GM10248 (cell line): ENCODE data around the gene SEZ6.

Experiments
- CTCF ChIA-PET: fragments of 300-600 bp; sonication (Branson Sonifier 250); formaldehyde crosslinking; extraction: SDS; loops from one replicate; lab custom pipeline; 2021; ENCODE audit warnings: antibody characterized with exemption; lab: Yijun Ruan, JAX
- POLR2A ChIA-PET: fragments of 350-650 bp; sonication (Branson Sonifier 250); formaldehyde crosslinking; extraction: SDS; loops from one replicate; lab custom pipeline; 2020; ENCODE audit warnings: antibody characterized with exemption; lab: Yijun Ruan, JAX
- DNase-seq: peaks from one replicate; pipeline ENCODE4 v3.0.0; 2012; ENCODE audit errors: extremely low spot score
- CTCF ChIP-seq: IDR thresholded peaks from 2 replicates; pipeline ENCODE4 v1.5.1; 2012; ENCODE audit warnings: mild to moderate bottlenecking, low read depth; ENCODE audit errors: extremely low read depth, missing control alignments, control extremely low read depth

The SEZ6 gene

GRCh38 chr17:29005936-29006511, at the start of gene SEZ6:
TSS of gene SEZ6 (minus strand) at chr17:29006033. CDS start at chr17:29005869, 164 bp downstream.
- ChIA-PET POLR2A (no interaction called here), CTCF (no interaction called here)
- TF ChIP-seq CTCF = no peak
- peak; percentile 86 for DNase-seq

- no peak for DNase-seq
- ChIA-PET CTCF (interaction anchor here (1.0 to 2.0 kb wide), 3 partner anchors 8 to 89 kb away, joined by 3 to 5 read pairs (median 3); no protein-coding TSS in a partner anchor), POLR2A (no interaction called here)
- no peak for TF ChIP-seq CTCF
These were observed 49.0 kb upstream of the SEZ6 start for GRCh38 chr17:29054835-29055234.

- POLR2A ChIA-PET = interaction anchor here (0.5 kb wide), 1 partner anchor 306 kb away, joined by 3 read pairs; no protein-coding TSS in a partner anchor
- CTCF ChIA-PET = interaction anchor here (1.1 to 1.3 kb wide), 2 partner anchors 60 to 65 kb away, joined by 3 to 5 read pairs; no protein-coding TSS in a partner anchor
- no peak for TF ChIP-seq CTCF
- no peak for DNase-seq
These were observed 45.9 kb upstream of the SEZ6 start for GRCh38 chr17:29051731-29052130.

- TF ChIP-seq CTCF = no peak
- CTCF ChIA-PET = interaction anchor here (1.1 to 2.0 kb wide), 3 partner anchors 13 to 66 kb away, joined by 3 to 5 read pairs (median 5); no protein-coding TSS in a partner anchor
- POLR2A ChIA-PET = interaction anchor here (0.5 kb wide), 2 partner anchors 15 to 305 kb away, joined by 3 to 8 read pairs; no protein-coding TSS in a partner anchor
- DNase-seq = no peak
These were observed 45.4 kb upstream of the SEZ6 start for GRCh38 chr17:29051194-29051593.

- no peak for DNase-seq
- ChIA-PET CTCF (interaction anchor here (1.5 to 2.0 kb wide), 2 partner anchors 12 to 69 kb away, joined by 3 to 5 read pairs; no protein-coding TSS in a partner anchor), POLR2A (no interaction called here)
- no peak for TF ChIP-seq CTCF
These were observed 44.3 kb upstream of the SEZ6 start for GRCh38 chr17:29050176-29050575.

GRCh38 chr17:29049541-29050145, 43.8 kb upstream of the SEZ6 start:
- ChIA-PET POLR2A (no interaction called here), CTCF (interaction anchor here (1.4 to 2.0 kb wide), 6 partner anchors 12 to 84 kb away, joined by 3 to 7 read pairs (median 4); no protein-coding TSS in a partner anchor)
- no peak for DNase-seq
- TF ChIP-seq CTCF = no peak
